ENCODE measurements around the gene RAF1. TPM values are rescaled to one million over a fixed set of nuclear protein-coding genes. Genes with fewer than 3 reads are reported as not detected.

RAF1 gene
- total and polyA plus RNA-seq, 9 of the 15 experiments (the other 6 are each of a cell fraction or from before 2014, with no cell fraction given): 28.0 to 183 (median 85.6) TPM

- no peak for TF ChIP-seq CLOCK (CRISPR knock-in tag; IDR thresholded peaks at IDR 0.05; ENCODE audit: borderline replicate concordance)
- no peak for TF ChIP-seq SNAPC5 (CRISPR knock-in tag; IDR thresholded peaks at IDR 0.05)
- no peak for TF ChIP-seq ZBTB8A (IDR thresholded peaks at IDR 0.05; ENCODE audit: partially characterized antibody)
- no peak for TF ChIP-seq BRF1 (IDR thresholded peaks at IDR 0.05; ENCODE audit: borderline replicate concordance, extremely low read depth, insufficient read length)
- peak; percentile 60; the same call in 1 of the 2 replicates for TF ChIP-seq BRD4 (IDR thresholded peaks at IDR 0.05)
- TF ChIP-seq ZNF134 (CRISPR knock-in tag; conservative IDR thresholded peaks at IDR 0.05): no peak
- no peak for TF ChIP-seq NFYB (IDR thresholded peaks at IDR 0.05; ENCODE audit: extremely low read depth, insufficient read length)
- no peak for TF ChIP-seq ZNF512 (tag; IDR thresholded peaks at IDR 0.05)
- TF ChIP-seq VEZF1 (CRISPR knock-in tag; IDR thresholded peaks at IDR 0.05): peak; percentile 79
- TF ChIP-seq PRPF4 (IDR thresholded peaks at IDR 0.05; ENCODE audit: insufficient read depth, low read depth, low read length, poor library complexity, severe bottlenecking): no peak
- no peak for TF ChIP-seq CBX2 (IDR thresholded peaks at IDR 0.05; ENCODE audit: insufficient read depth, low read length, poor library complexity, severe bottlenecking)
- peak; percentile 96 for TF ChIP-seq GABPA (tag; conservative IDR thresholded peaks at IDR 0.05; ENCODE audit: low read depth)
- peak in 1 of 2 experiments; percentile 90; a peak in 3 of 4 replicates for TF ChIP-seq TEAD1 (CRISPR knock-in tag; IDR thresholded peaks at IDR 0.05)
- TF ChIP-seq HMGN3 (IDR thresholded peaks at IDR 0.05; ENCODE audit: borderline replicate concordance, extremely low read depth, insufficient read length, low read depth, low read length): peak; percentile 98
- TF ChIP-seq ZNF449 (CRISPR knock-in tag; IDR thresholded peaks at IDR 0.05): no peak
- peak; percentile 81; the same call in 1 of the 2 replicates for TF ChIP-seq RNF2 (IDR thresholded peaks at IDR 0.05)
- TF ChIP-seq ASH1L (IDR thresholded peaks at IDR 0.05; ENCODE audit: borderline replicate concordance, low read depth, partially characterized antibody): no peak
- TF ChIP-seq NELFE (IDR thresholded peaks at IDR 0.05; ENCODE audit: insufficient read depth, insufficient read length): no peak
- TF ChIP-seq BDP1 (IDR thresholded peaks at IDR 0.05; ENCODE audit: insufficient read depth, insufficient read length): no peak
Measured at GRCh38 chr3:12556690-12557472, 107.0 kb downstream of the RAF1 start, which contains the start of gene MKRN2 (continued).

Measured in K562 (cell line).